SU-DHL-6 (cell line): ENCODE results near the gene TRAPPC2.

Experiments
- CTCF ChIP-seq: fragments of 200-600 bp; sonication (generic); IDR thresholded peaks from one replicate; pipeline ENCODE4 v1.5.1; 2017; ENCODE audit warnings: antibody characterized with exemption, mild to moderate bottlenecking, low read length, moderate library complexity; ENCODE audit not compliant: insufficient read depth, poor library complexity, severe bottlenecking
- EZH2phosphoT487 ChIP-seq: fragments of 200-600 bp; sonication (generic), shearing (Covaris generic); conservative IDR thresholded peaks from 2 replicates; pipeline ENCODE4 v1.6.1; 2018; ENCODE audit warnings: mild to moderate bottlenecking, antibody characterized with exemption, low read length, moderate library complexity, mixed read lengths

GRCh38 chrX:13697976-13698375 is 36.4 kb downstream of the TRAPPC2 start:
- no peak for TF ChIP-seq CTCF
- TF ChIP-seq EZH2phosphoT487: no peak
